Measurements from ENCODE around the gene EXOC6.
"Not testable (repeated sequence)": the region's sequence is repeated elsewhere in the genome, so short reads cannot be mapped to it uniquely, and the experiment has no call there.

The EXOC6 gene

DNA sequence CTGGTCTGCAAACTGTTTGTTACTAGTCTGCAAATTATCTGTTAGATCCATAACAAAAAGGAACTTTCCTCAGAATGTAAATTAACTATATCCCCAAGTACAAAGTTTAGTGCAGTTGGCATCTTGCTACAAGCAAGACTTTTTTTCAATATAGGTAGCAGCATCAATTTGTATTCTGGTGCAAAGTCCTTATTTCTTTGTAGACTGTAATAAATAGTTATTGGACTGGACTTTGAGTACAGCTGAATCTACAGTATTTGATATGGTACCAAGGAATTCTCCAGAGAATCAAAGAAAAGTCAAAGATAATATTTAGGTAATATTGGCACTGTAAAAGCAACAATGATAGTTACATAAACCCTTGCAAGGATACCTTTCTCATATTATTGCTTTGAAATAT lies 89.6 kb downstream of the EXOC6 start:
- Histone ChIP-seq H3K27me3 (ENCODE audit: insufficient read depth, low read depth) (no peaks in the 10 kb centered on the region), H3K4me2 (no peak overlapping the region; the same call in 1 of the 2 replicates)

DNA sequence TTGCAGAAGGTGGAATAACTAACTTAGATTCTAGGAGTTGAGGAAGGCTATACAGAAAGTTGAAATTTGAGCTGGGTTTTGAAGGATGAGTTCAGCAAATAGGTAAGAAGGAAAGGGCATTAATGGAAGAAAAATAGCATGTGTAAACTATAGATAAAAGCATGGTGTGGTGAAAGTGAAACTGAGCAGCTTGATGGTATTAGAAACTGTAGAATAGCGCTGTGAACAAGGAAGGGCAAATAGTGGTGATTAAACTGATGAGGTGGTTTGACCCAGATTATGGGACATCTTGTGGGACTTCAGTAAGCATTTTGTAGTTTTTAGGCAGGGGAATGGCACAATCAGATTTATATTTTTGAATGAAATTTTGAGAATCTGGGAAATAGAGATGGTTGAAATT lies 90.5 kb downstream of the EXOC6 start:
- H3K4me3 ChIP-seq (IDR thresholded peaks at IDR 0.05; ENCODE audit: insufficient read depth, low read depth, low read length) = no peak overlapping the region
- 0 out of 2 replicates have a peak overlapping the region, but pooled peaks have one; percentile 7 for H2AFZ ChIP-seq (ENCODE audit: low read depth)
- H3K9ac ChIP-seq = no peak overlapping the region; the same call in 1 of the 2 replicates
- no peaks in the 10 kb centered on the region for H3K27me3 ChIP-seq (ENCODE audit: insufficient read depth, low read depth)
- H3K4me1 ChIP-seq (ENCODE audit: low read depth, poor library complexity, severe bottlenecking) = peaks cover 28% of the 10 kb centered on the region
- TF ChIP-seq, protein P1, sequence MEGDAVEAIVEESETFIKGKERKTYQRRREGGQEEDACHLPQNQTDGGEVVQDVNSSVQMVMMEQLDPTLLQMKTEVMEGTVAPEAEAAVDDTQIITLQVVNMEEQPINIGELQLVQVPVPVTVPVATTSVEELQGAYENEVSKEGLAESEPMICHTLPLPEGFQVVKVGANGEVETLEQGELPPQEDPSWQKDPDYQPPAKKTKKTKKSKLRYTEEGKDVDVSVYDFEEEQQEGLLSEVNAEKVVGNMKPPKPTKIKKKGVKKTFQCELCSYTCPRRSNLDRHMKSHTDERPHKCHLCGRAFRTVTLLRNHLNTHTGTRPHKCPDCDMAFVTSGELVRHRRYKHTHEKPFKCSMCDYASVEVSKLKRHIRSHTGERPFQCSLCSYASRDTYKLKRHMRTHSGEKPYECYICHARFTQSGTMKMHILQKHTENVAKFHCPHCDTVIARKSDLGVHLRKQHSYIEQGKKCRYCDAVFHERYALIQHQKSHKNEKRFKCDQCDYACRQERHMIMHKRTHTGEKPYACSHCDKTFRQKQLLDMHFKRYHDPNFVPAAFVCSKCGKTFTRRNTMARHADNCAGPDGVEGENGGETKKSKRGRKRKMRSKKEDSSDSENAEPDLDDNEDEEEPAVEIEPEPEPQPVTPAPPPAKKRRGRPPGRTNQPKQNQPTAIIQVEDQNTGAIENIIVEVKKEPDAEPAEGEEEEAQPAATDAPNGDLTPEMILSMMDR (conservative IDR thresholded peaks at IDR 0.05; ENCODE audit: low read depth, low read length) = no peak
- H4K20me1 ChIP-seq (ENCODE audit: insufficient read depth) = no peaks in the 10 kb centered on the region
- H3K79me2 ChIP-seq (ENCODE audit: insufficient read depth, low read depth) = no peaks in the 10 kb centered on the region
- peak overlapping the region; percentile 79 for H3K4me2 ChIP-seq
- no peaks in the 10 kb centered on the region for H3K36me3 ChIP-seq (ENCODE audit: insufficient read depth)
- H3K27ac ChIP-seq = peak overlapping the region; percentile 32

More for the DNA sequence above, 89.6 kb downstream of the EXOC6 start:
- Histone ChIP-seq H3K9ac (no peak overlapping the region), H4K20me1 (ENCODE audit: insufficient read depth) (no peaks in the 10 kb centered on the region), H2AFZ (ENCODE audit: low read depth) (no peak overlapping the region), H3K4me3 (IDR thresholded peaks at IDR 0.05; ENCODE audit: insufficient read depth, low read depth, low read length) (no peak overlapping the region), H3K36me3 (ENCODE audit: insufficient read depth) (no peaks in the 10 kb centered on the region), H3K4me1 (ENCODE audit: low read depth, poor library complexity, severe bottlenecking) (peaks cover 28% of the 10 kb centered on the region), H3K79me2 (ENCODE audit: insufficient read depth, low read depth) (no peaks in the 10 kb centered on the region), H3K27ac (no peak overlapping the region)
- TF ChIP-seq, protein P1 (conservative IDR thresholded peaks at IDR 0.05; ENCODE audit: low read depth, low read length) = no peak

DNA sequence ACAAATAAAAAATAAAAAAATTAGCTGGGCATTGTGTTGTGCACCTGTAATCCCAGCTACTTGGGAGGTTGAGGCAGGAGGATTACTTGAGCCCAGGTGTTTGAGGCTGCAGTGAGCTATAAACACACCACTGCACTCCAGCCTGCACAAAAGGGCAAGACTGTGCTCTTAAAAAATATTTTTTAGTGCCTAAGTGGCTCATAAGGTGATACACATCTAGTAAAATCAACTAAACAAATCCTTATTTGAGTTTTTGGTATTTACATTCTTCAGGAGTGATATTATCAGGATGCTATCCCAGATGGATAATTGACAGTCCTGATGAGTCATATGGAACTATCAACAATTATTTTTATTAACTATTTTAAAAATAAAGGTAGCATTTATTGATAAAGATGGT lies 93.9 kb downstream of the EXOC6 start:
- TF ChIP-seq, protein P1 (conservative IDR thresholded peaks at IDR 0.05; ENCODE audit: low read depth, low read length) = no peak
- no peak overlapping the region for H3K4me3 ChIP-seq (IDR thresholded peaks at IDR 0.05; ENCODE audit: insufficient read depth, low read depth, low read length)
- H3K27me3 ChIP-seq (ENCODE audit: insufficient read depth, low read depth) = no peaks in the 10 kb centered on the region
- H3K27ac ChIP-seq = no peak overlapping the region
- H2AFZ ChIP-seq (ENCODE audit: low read depth) = no peak overlapping the region
- H3K36me3 ChIP-seq (ENCODE audit: insufficient read depth) = no peaks in the 10 kb centered on the region
- H4K20me1 ChIP-seq (ENCODE audit: insufficient read depth) = no peaks in the 10 kb centered on the region
- no peaks in the 10 kb centered on the region for H3K79me2 ChIP-seq (ENCODE audit: insufficient read depth, low read depth)
- no peak overlapping the region for H3K4me2 ChIP-seq
- peaks cover 28% of the 10 kb centered on the region for H3K4me1 ChIP-seq (ENCODE audit: low read depth, poor library complexity, severe bottlenecking)
- H3K9ac ChIP-seq = no peak overlapping the region

DNA sequence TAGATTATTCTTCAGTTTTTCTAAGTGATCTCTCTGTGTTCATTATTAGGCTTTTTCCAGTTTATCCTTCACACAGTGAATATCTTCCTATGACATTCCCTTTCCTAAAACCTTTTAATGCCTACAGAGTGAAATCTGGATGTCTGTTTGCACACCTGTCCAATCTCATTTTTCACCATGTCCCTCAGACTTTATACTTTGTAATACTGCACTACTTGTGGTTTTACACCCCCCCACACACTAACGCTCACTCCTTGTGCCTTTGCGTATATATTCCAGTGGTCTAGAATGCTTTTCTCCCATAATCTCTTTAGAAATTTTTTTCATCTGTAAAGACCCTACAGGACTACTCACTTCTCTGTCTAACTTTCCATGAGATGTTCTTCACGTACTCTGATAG lies 98.2 kb downstream of the EXOC6 start:
- no peaks in the 10 kb centered on the region for H3K79me2 ChIP-seq (ENCODE audit: insufficient read depth, low read depth)
- no peak overlapping the region for H3K9ac ChIP-seq
- H3K27me3 ChIP-seq (ENCODE audit: insufficient read depth, low read depth) = no peaks in the 10 kb centered on the region
- no peak overlapping the region for H3K4me3 ChIP-seq (IDR thresholded peaks at IDR 0.05; ENCODE audit: insufficient read depth, low read depth, low read length)
- no peaks in the 10 kb centered on the region for H4K20me1 ChIP-seq (ENCODE audit: insufficient read depth)
- TF ChIP-seq, protein P1 (conservative IDR thresholded peaks at IDR 0.05; ENCODE audit: low read depth, low read length) = no peak
- H2AFZ ChIP-seq (ENCODE audit: low read depth) = no peak overlapping the region
- no peaks in the 10 kb centered on the region for H3K36me3 ChIP-seq (ENCODE audit: insufficient read depth)
- no peak overlapping the region for H3K4me2 ChIP-seq
- no peaks in the 10 kb centered on the region for H3K4me1 ChIP-seq (ENCODE audit: low read depth, poor library complexity, severe bottlenecking)
- no peak overlapping the region for H3K27ac ChIP-seq

DNA sequence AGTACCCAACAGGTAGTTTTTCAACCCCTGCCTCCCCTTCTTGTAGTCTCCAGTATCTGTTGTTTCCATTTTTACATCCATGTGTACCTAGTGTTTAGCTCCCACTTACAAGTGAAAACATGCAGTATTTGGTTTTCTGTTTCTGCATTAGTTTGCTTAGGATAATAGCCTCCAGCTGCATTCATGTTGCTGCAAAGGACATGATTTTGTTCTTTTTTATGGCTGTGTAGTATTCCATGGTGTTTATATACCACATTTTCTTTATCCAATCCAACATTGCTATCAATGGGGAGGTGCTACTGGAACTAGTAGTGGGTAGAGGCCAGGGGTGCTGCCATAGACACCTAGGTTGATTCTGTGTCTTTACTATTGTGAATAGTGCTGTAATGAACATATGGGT lies 104.3 kb downstream of the EXOC6 start:
- not testable (repeated sequence) for H3K4me2 ChIP-seq; H2AFZ ChIP-seq (ENCODE audit: low read depth); H3K27ac ChIP-seq; H3K4me3 ChIP-seq (IDR thresholded peaks at IDR 0.05; ENCODE audit: insufficient read depth, low read depth, low read length); H3K27me3 ChIP-seq (ENCODE audit: insufficient read depth, low read depth); H3K79me2 ChIP-seq (ENCODE audit: insufficient read depth, low read depth); H3K4me1 ChIP-seq (ENCODE audit: low read depth, poor library complexity, severe bottlenecking); H3K9ac ChIP-seq; H4K20me1 ChIP-seq (ENCODE audit: insufficient read depth); H3K36me3 ChIP-seq (ENCODE audit: insufficient read depth)

All from KMS-11 (cell line).